Uterus (tissue), 4 donors: ENCODE measurements around the gene QSOX2. TPM values are rescaled to one million over a fixed set of nuclear protein-coding genes. Genes with fewer than 3 reads are reported as not detected.
"Not testable (repeated sequence)": the region's sequence is repeated elsewhere in the genome, so short reads cannot be mapped to it uniquely, and the experiment has no call there.

ENCODE experiments used
- DNase-seq, 2 donors: peaks; one replicate each; pipeline ENCODE4 v3.0.0-alpha.2; 2019 to 2020
- H3K27ac ChIP-seq, 2 donors: fragments of 200-600 bp; sonication (generic); 1 replicate in 1 of 2; 2 replicates in 1 of 2; pipeline ENCODE4 v1.5.1; 2016 to 2018
- H3K27me3 ChIP-seq, 2 donors: fragments of 200-600 bp; sonication (generic); one replicate each; pipeline ENCODE4 v1.5.1; 2018 to 2019; ENCODE audit warnings: control low read depth in 1 of 2
- H3K36me3 ChIP-seq, 2 donors: fragments of 200-600 bp; sonication (generic); one replicate each; pipeline ENCODE4 v1.5.1; 2019; ENCODE audit warnings: control low read depth in 1 of 2
- H3K4me1 ChIP-seq, 2 donors: fragments of 200-600 bp; sonication (generic); one replicate each; pipeline ENCODE4 v1.5.1; 2018 to 2019; ENCODE audit warnings: control low read depth in 1 of 2
- H3K4me3 ChIP-seq, 2 donors: fragments of 200-600 bp; sonication (generic); 1 replicate in 1 of 2; 2 replicates in 1 of 2; pipeline ENCODE4 v1.5.1; 2018 to 2019; ENCODE audit warnings: mild to moderate bottlenecking in 1 of 2
- H3K9me3 ChIP-seq, 2 donors: fragments of 200-600 bp; sonication (generic); one replicate each; pipeline ENCODE4 v1.5.1; 2019; ENCODE audit warnings: control low read depth in 1 of 2
- CTCF ChIP-seq, 4 experiments: fragments of 200-600 bp in 2 of 4; fragments of 450-650 bp in 2 of 4; sonication (generic) in 2 of 4; IDR thresholded peaks; one replicate each; pipeline ENCODE4 v1.5.1; 2016 to 2019; ENCODE audit warnings: antibody characterized with exemption in 4 of 4, mild to moderate bottlenecking in 2 of 4, moderate library complexity in 1 of 4
- POLR2A ChIP-seq, 2 donors: fragments of 450-650 bp; IDR thresholded peaks; one replicate each; pipeline ENCODE4 v1.6.1; 2016; ENCODE audit warnings: antibody characterized with exemption in 2 of 2, mild to moderate bottlenecking in 1 of 2, moderate library complexity in 1 of 2
- intact Hi-C: fragments of 100-400 bp; cut with DNase I; formaldehyde crosslinking; loops from one replicate; pipeline ENCODE4 v1.15.1; 2023; ENCODE audit warnings: low total_unique reads
- total RNA-seq, 4 donors: library from RNA; depleted of rRNA in 3 of 4; stranded (reverse); fragments of >200 nt in 3 of 4; gene quantifications; one replicate each; pipeline versions ENCODE4 v1.1.0 to v1.2.4, GENCODE V29; 2014 to 2023
- donor health status: DM: yes; HTN: yes; CAD: no.

QSOX2 gene
- total RNA-seq, 4 donors from 2014 or later, result 5.6 to 13.1 (median 9.2) TPM

GRCh38 chr9:136267261-136268111 is 21.9 kb upstream of the QSOX2 start:
- Histone ChIP-seq H3K9me3 (no peaks in the 10 kb centered on the region), H3K36me3 (no peaks in the 10 kb centered on the region), H3K4me3 (peak overlapping the region; percentile 19 to 23), H3K27ac (no peak overlapping the region), H3K27me3 (no peaks in the 10 kb centered on the region), H3K4me1 (no peaks in the 10 kb centered on the region)
- TF ChIP-seq POLR2A (IDR thresholded peaks at IDR 0.05) (no peak), CTCF (IDR thresholded peaks at IDR 0.05) (peak in 2 of 4 experiments; percentile 18 to 36)
- peak; percentile 69 to 78 for DNase-seq
- intact Hi-C loops, result no loop called here

GRCh38 chr9:136266641-136267040 is 21.0 kb upstream of the QSOX2 start:
- intact Hi-C loops, H3K4me1 ChIP-seq, DNase-seq, H3K36me3 ChIP-seq, H3K4me3 ChIP-seq, H3K27ac ChIP-seq, H3K9me3 ChIP-seq, H3K27me3 ChIP-seq: not testable (repeated sequence)

- no peak for DNase-seq
- no peaks in the 10 kb centered on the region for H3K27me3 ChIP-seq
- H3K36me3 ChIP-seq, result no peaks in the 10 kb centered on the region
- intact Hi-C loops, result no loop called here
- no peak overlapping the region for H3K4me3 ChIP-seq
- no peaks in the 10 kb centered on the region for H3K9me3 ChIP-seq
- H3K4me1 ChIP-seq, result no peaks in the 10 kb centered on the region
- TF ChIP-seq CTCF (IDR thresholded peaks at IDR 0.05) (no peak), POLR2A (IDR thresholded peaks at IDR 0.05) (no peak)
- no peak overlapping the region for H3K27ac ChIP-seq
These were observed 20.1 kb upstream of the QSOX2 start for GRCh38 chr9:136265561-136266355.

GRCh38 chr9:136264441-136265405 is 19.1 kb upstream of the QSOX2 start:
- Histone ChIP-seq H3K9me3 (no peaks in the 10 kb centered on the region), H3K27me3 (no peaks in the 10 kb centered on the region), H3K36me3 (no peaks in the 10 kb centered on the region), H3K27ac (no peak overlapping the region), H3K4me3 (no peak overlapping the region), H3K4me1 (no peaks in the 10 kb centered on the region)
- intact Hi-C loops, result no loop called here
- TF ChIP-seq POLR2A (IDR thresholded peaks at IDR 0.05), result no peak
- TF ChIP-seq CTCF (IDR thresholded peaks at IDR 0.05), result no peak
- DNase-seq, result no peak

- Histone ChIP-seq H3K27ac (no peak overlapping the region), H3K4me3 (no peak overlapping the region), H3K9me3 (no peaks in the 10 kb centered on the region), H3K4me1 (no peaks in the 10 kb centered on the region), H3K27me3 (no peaks in the 10 kb centered on the region), H3K36me3 (no peaks in the 10 kb centered on the region)
- DNase-seq, result no peak
- intact Hi-C loops, result no loop called here
- no peak for TF ChIP-seq CTCF (IDR thresholded peaks at IDR 0.05)
- no peak for TF ChIP-seq POLR2A (IDR thresholded peaks at IDR 0.05)
These were observed 18.4 kb upstream of the QSOX2 start for GRCh38 chr9:136264031-136264430.
